Memory B cell (primary cell): ENCODE results near the gene METTL21C.

Experiments used
- ATAC-seq: fragments of 150-1000 bp; cut with Tn5 transposase; 2 replicates; pipeline ENCODE4 v1.10.0; 2021; ENCODE audit warnings: low read depth, mild to moderate bottlenecking, moderate library complexity
- DNase-seq, 2 donors: peaks; one replicate each; pipeline ENCODE4 v3.0.0; 2022; ENCODE audit warnings: low spot score in 2 of 2
- H3K27ac Mint-ChIP-seq: one replicate; pipeline ENCODE4 v1.8.0; 2022; ENCODE audit warnings: mild to moderate bottlenecking, moderate library complexity, mixed read lengths
- H3K27me3 Mint-ChIP-seq: one replicate; pipeline ENCODE4 v1.8.0; 2022; ENCODE audit warnings: mixed read lengths
- H3K36me3 Mint-ChIP-seq: one replicate; pipeline ENCODE4 v1.8.0; 2022; ENCODE audit warnings: mild to moderate bottlenecking, mixed read lengths
- H3K4me1 Mint-ChIP-seq: one replicate; pipeline ENCODE4 v1.8.0; 2022; ENCODE audit warnings: mixed read lengths
- H3K4me3 Mint-ChIP-seq: one replicate; pipeline ENCODE4 v1.8.0; 2022; ENCODE audit warnings: mild to moderate bottlenecking, moderate library complexity, mixed read lengths
- H3K9me3 Mint-ChIP-seq: one replicate; pipeline ENCODE4 v1.8.0; 2022; ENCODE audit warnings: mixed read lengths

The METTL21C gene

DNA sequence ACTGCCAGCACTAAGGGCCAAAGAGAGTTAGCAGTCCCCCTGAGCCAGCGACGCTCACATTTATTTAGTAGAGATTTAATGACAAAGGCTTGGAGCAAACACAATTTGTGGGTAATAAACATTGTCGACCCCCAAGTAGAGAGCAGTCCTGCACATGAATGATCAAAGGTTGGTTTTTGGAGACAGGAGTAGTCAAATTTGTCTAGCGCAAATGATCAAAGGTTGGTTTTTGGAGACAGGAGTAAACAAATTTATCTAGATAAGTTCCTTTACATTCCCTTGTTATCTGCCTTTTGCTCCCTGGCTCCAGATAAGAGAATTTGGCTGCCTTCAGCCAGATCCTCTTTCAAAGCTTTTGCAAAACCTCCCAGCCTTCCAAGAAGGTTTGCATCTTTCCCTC lies 26.9 kb downstream of the METTL21C start:
- Mint-ChIP-seq H3K9me3 (peaks cover 15% of the 10 kb centered on the region), H3K4me1 (no peaks in the 10 kb centered on the region), H3K36me3 (peaks cover 52% of the 10 kb centered on the region), H3K27ac (no peak overlapping the region), H3K4me3 (no peak overlapping the region), H3K27me3 (no peaks in the 10 kb centered on the region)
- ATAC-seq (no peak), DNase-seq (no peak)

DNA sequence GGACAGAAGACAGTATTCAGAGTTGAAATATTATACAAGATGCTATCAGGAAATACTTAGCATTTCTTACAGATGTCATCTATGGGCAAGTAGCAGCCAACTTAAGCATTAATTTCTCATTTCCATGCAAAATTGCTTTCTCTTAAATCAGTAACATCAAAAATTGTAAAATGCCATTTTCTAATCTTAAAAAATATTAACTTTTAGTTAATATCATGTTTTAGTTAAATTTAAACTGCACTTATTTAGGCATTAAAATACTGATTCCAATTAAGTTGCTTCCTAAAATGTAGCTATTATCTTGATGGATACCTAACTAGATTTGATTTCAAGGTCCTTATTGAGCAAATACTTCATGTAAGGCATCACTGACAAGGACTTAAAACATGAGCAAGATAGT lies 27.8 kb downstream of the METTL21C start:
- Mint-ChIP-seq H3K36me3 (peaks cover 52% of the 10 kb centered on the region), H3K27me3 (no peaks in the 10 kb centered on the region), H3K9me3 (peaks cover 15% of the 10 kb centered on the region), H3K4me1 (no peaks in the 10 kb centered on the region), H3K27ac (no peak overlapping the region), H3K4me3 (no peak overlapping the region)
- no peak for ATAC-seq
- no peak for DNase-seq

DNA sequence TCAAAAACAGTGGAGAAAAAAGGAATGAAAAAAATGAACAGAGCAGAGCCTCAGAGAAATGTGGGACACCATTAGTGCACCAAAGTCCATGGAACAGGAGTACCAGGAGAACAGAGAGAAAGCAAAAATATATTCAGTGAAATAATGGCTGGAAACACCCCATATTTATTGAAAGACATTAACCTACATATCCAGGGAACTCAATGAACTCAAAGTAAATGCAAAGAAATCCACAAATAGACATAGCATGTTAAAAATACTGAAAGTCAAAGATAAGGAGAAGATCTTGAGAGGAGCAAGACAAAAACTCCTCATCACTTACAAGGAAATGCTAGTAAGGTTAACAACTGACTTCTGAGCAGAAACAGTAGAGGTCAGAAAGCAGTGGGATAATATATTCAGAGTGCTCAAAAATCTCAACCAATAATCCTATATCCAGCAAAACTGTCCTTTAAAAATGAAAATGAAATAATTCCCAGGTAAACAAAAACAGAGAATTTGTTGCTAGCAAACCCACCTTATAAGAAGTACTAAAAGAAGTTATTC lies 35.6 kb downstream of the METTL21C start:
- H3K9me3 Mint-ChIP-seq: no peaks in the 10 kb centered on the region
- H3K36me3 Mint-ChIP-seq: peaks cover 30% of the 10 kb centered on the region
- DNase-seq: no peak
- H3K4me3 Mint-ChIP-seq: no peak overlapping the region
- ATAC-seq: no peak
- no peaks in the 10 kb centered on the region for H3K4me1 Mint-ChIP-seq
- no peaks in the 10 kb centered on the region for H3K27me3 Mint-ChIP-seq
- no peak overlapping the region for H3K27ac Mint-ChIP-seq

DNA sequence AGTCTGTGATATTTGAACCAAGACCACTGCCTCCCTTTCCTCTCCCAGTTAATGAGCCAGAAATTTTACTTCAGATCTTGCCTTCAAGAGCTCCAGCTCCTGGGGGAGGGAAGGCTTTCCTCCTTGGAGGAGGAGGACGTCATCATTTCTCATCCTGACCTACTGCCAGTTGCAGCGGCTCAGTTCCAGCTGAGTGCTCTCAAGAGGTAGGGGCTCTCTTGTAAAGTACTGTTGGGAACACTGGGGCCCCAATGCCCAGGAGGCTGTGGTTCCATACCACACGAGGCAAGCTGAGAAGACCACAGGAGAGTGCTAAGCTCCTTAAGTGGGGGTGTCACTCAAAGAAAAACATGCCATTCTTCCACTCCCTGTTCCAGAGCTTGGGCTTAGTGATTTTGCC lies 36.2 kb downstream of the METTL21C start:
- Mint-ChIP-seq H3K9me3 (no peaks in the 10 kb centered on the region), H3K27me3 (no peaks in the 10 kb centered on the region), H3K36me3 (peaks cover 25% of the 10 kb centered on the region), H3K4me1 (no peaks in the 10 kb centered on the region), H3K27ac (no peak overlapping the region), H3K4me3 (no peak overlapping the region)
- no peak for DNase-seq
- no peak for ATAC-seq

DNA sequence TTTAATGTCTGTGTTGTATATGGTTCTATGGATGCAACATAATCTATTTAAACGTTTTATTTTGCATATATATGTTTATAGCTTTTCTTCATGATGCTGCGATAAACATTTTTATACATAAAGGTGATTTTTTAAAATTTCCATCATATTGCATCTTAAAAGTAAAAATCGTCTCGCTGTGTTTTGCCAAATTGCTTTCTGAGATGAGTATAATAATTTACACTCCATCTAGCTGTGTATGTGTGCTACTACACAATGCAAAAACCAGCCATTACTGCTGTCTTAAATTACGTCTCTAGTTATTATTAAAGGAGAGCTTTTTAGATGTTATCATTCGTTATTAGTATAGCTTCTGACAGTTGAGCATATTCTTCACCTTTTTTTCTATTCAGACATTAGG lies 37.2 kb downstream of the METTL21C start:
- no peaks in the 10 kb centered on the region for H3K9me3 Mint-ChIP-seq
- no peak overlapping the region for H3K4me3 Mint-ChIP-seq
- no peak overlapping the region for H3K27ac Mint-ChIP-seq

DNA sequence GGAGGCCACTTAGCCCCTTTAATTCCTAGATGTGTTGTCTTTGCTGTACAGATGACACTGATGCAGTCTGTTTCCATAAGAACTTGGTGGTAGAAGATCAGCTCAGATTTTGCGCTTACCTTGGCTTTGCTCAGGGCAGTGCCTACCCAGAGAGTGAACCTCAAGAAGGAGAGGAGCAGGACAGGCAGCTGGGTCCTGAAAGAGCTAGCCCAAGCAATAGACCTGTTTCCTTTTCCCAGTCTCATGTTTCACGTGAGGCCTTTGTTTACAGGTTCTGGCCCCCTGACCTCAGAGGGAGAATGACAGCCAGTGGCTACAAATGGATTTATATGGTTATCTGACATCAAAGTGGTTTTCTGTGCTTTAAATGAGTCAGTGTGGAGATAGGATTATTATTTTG lies 40.1 kb downstream of the METTL21C start:
- no peaks in the 10 kb centered on the region for H3K27me3 Mint-ChIP-seq
- H3K36me3 Mint-ChIP-seq: peaks cover 19% of the 10 kb centered on the region
- no peak overlapping the region for H3K27ac Mint-ChIP-seq
- H3K9me3 Mint-ChIP-seq: no peaks in the 10 kb centered on the region
- ATAC-seq (no peak), DNase-seq (no peak)
- no peaks in the 10 kb centered on the region for H3K4me1 Mint-ChIP-seq
- H3K4me3 Mint-ChIP-seq: no peak overlapping the region

More for the DNA sequence above, 37.2 kb downstream of the METTL21C start:
- Mint-ChIP-seq H3K4me1 (no peaks in the 10 kb centered on the region), H3K27me3 (no peaks in the 10 kb centered on the region), H3K36me3 (peaks cover 27% of the 10 kb centered on the region)
- no peak for DNase-seq
- ATAC-seq: no peak

DNA sequence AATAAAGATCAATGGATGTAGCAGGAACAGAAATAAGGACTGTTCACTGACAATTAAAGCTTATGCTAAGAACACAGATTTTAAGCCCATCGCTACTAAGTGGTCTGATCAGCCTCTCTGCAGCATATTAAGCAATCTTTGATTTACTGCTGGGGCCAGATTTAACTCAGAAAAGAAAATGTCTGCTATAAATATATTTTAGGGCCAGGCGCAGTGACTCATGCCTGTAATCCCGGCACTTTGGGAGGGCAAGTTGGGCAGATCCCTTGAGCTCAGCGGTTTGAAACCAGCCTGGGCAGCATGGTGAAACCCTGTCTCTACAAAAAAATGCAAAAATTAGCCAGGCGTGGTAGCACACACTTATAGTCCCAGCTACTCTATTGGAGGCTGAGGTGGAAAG lies 43.0 kb downstream of the METTL21C start:
- Mint-ChIP-seq H3K4me1 (no peaks in the 10 kb centered on the region), H3K36me3 (peaks cover 15% of the 10 kb centered on the region), H3K9me3 (no peaks in the 10 kb centered on the region), H3K4me3 (no peak overlapping the region), H3K27ac (no peak overlapping the region), H3K27me3 (no peaks in the 10 kb centered on the region)
- DNase-seq (no peak), ATAC-seq (no peak)

DNA sequence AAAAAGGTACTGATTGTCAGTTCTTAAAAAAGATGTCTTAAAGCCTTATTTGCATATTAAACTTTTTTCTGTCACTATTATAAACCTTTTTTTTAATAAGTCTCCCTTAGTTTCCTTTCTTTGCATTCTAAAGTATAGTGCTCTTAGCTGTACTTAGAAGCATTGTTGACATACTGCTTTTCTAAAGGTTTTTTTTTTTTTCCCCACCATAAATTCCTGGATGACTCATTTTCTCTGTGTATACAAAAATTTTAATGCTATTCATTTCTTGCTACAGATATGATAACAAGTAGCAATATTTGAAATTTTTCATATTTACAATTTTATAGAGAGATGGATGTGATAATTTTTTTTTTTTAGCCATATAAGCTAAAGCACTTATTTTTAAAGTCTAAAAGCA lies 43.5 kb downstream of the METTL21C start:
- ATAC-seq: no peak
- Mint-ChIP-seq H3K36me3 (peaks cover 17% of the 10 kb centered on the region), H3K27ac (no peak overlapping the region), H3K27me3 (no peaks in the 10 kb centered on the region), H3K4me1 (peaks cover 2% of the 10 kb centered on the region), H3K4me3 (no peak overlapping the region), H3K9me3 (no peaks in the 10 kb centered on the region)
- DNase-seq: no peak

DNA sequence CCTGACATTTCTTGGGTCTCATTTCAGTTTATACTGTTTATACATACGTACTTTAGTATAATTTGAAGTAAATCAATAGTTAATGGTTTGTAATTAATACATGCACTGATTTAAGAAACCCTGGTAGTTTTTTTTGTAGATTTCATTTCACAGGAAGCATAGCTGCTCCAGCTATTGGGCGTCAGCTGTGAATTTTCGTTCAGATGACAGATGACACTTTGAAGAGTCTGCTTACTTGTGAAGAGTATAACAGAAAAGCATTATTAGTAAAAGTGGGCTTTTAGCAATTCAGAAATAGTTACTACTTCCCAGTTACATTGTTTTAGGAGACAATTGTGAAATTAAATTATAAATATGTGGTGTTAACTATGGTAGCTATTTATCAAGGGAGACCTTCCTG lies 44.4 kb downstream of the METTL21C start:
- Mint-ChIP-seq H3K4me3 (no peak overlapping the region), H3K4me1 (peaks cover 2% of the 10 kb centered on the region), H3K9me3 (no peaks in the 10 kb centered on the region), H3K27ac (no peak overlapping the region), H3K27me3 (no peaks in the 10 kb centered on the region), H3K36me3 (peaks cover 17% of the 10 kb centered on the region)
- no peak for DNase-seq
- ATAC-seq: no peak

DNA sequence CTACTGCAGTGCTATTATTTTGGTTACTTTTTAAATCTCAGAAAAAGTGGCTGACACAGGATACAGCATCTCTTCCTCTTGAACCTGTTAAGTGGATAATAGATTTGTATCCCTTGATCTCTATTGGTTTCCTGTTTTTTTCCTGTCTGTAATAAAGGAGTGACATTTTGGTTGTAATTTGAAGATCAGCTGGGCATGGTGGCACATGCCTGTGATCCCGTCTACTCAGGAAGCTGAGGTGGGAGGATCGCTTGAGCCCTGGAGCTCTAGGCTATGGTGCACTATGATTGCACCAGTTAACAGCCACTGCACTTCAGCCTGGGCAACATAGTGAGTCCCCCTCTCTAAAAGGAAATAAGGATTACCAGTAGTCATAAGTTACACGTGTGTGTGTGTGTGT lies 46.8 kb downstream of the METTL21C start:
- Mint-ChIP-seq H3K4me3 (no peak overlapping the region), H3K27ac (no peak overlapping the region), H3K4me1 (peaks cover 2% of the 10 kb centered on the region), H3K9me3 (no peaks in the 10 kb centered on the region), H3K36me3 (peaks cover 21% of the 10 kb centered on the region), H3K27me3 (no peaks in the 10 kb centered on the region)
- no peak for DNase-seq
- ATAC-seq: no peak

DNA sequence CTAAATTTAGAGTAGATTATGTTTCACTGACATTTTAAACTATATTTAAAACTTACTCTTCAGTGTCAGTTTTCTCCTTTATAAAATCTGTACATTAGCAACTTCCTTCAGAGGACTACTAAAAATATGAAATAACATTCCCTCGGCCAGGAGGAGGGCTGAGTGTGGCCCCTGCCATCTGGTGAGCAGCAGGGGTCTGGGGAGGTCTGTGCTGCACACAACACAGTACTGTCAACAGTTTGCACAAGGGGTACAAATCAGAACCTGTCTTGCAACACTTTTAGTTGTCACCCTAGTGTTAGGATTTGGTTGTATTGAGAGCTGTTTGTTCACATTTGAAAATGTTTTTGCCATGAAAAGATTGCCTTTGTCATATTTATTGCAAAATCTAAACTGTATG lies 49.1 kb downstream of the METTL21C start:
- peaks cover 2% of the 10 kb centered on the region for H3K4me1 Mint-ChIP-seq
- no peak overlapping the region for H3K4me3 Mint-ChIP-seq
- H3K36me3 Mint-ChIP-seq: peaks cover 23% of the 10 kb centered on the region
- ATAC-seq: no peak
- no peaks in the 10 kb centered on the region for H3K27me3 Mint-ChIP-seq
- no peak for DNase-seq
- no peak overlapping the region for H3K27ac Mint-ChIP-seq
- no peaks in the 10 kb centered on the region for H3K9me3 Mint-ChIP-seq

DNA sequence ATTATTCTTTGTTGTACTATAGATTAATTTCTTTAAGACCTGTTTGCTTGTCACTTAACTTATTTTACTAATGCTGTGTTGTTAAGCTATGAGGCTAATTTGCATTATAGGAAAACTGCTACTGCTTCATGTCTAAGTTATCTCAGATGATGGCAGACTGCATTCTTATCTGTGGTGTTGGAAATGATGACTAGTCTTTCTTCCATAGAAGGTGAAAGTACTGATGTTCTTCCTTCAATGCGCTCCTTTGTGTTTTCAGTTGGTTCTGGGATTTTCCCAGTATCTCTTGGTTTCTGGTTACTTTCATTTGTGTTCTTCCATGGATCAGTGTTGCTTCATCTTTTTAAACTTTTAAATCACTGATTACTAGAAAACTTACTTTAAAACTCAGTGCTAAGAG lies 51.2 kb downstream of the METTL21C start:
- Mint-ChIP-seq H3K4me1 (peaks cover 2% of the 10 kb centered on the region), H3K4me3 (no peak overlapping the region), H3K27ac (peak overlapping the region; percentile 17), H3K9me3 (no peaks in the 10 kb centered on the region), H3K36me3 (peaks cover 21% of the 10 kb centered on the region), H3K27me3 (no peaks in the 10 kb centered on the region)
- no peak for DNase-seq
- ATAC-seq: no peak

DNA sequence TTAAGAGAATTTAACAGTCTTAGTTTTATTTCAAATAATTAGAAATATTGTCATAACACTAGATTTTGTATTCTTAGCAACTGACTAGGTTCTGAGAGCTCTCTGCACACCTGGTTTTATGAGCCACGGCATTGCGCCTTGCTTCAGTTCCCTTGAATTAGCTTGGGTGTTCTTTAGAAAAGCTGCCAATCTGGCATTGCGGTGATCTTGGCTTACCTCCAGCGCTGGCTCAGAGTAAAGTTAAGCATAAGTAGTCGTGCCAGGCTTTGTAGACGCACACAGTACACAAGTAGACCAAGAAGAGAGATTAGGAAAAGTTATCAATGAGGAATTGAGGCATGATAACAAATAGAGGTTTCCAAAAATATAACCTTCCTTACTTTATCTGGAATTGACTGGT lies 52.4 kb downstream of the METTL21C start:
- H3K4me3 Mint-ChIP-seq: no peak overlapping the region
- no peak for DNase-seq
- no peak overlapping the region for H3K27ac Mint-ChIP-seq
- H3K27me3 Mint-ChIP-seq: no peaks in the 10 kb centered on the region
- peaks cover 24% of the 10 kb centered on the region for H3K36me3 Mint-ChIP-seq
- H3K4me1 Mint-ChIP-seq: peaks cover 2% of the 10 kb centered on the region
- no peaks in the 10 kb centered on the region for H3K9me3 Mint-ChIP-seq
- no peak for ATAC-seq

DNA sequence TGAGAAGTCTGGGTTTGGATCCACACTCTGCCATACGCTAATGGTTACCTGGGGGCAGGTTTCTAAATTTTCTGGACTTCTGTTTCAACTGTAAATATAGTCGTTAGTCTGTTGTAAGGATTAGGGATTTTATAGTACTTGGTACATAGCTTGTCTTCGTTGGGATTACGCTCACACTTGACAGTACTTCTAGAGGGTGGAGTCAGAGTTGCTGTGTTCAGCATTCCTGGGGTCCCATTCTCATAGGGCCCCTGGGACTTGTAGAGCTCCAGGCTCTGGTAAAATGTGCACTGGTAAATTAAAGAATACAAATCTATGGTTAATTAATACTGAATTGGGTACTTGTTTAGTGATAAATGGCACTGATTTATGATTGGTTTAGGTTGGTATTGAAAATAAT lies 52.8 kb downstream of the METTL21C start:
- Mint-ChIP-seq H3K9me3 (no peaks in the 10 kb centered on the region), H3K27me3 (no peaks in the 10 kb centered on the region), H3K4me1 (peaks cover 2% of the 10 kb centered on the region), H3K4me3 (no peak overlapping the region), H3K36me3 (peaks cover 26% of the 10 kb centered on the region), H3K27ac (no peak overlapping the region)
- no peak for ATAC-seq
- no peak for DNase-seq

DNA sequence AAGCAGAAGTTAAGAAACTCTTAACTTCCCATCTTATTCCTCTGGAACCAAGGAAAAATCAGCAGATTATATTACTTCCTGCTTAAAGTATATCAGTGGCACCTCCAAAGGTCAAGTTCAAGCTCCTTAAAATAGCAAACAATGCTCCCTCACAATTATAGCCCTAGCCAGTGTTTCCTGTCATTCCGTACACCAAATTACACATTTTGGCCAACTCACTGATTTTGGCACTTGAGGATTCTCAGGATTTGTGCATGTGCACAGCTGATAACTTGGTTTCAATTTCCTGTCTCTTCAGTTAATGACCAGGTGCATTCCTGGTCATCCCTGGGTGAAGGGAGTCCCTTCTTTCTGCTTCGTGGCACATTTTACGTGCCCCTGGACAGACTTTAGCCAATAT lies 56.1 kb downstream of the METTL21C start:
- Mint-ChIP-seq H3K9me3 (no peaks in the 10 kb centered on the region), H3K36me3 (peaks cover 35% of the 10 kb centered on the region), H3K27me3 (no peaks in the 10 kb centered on the region), H3K4me1 (no peaks in the 10 kb centered on the region), H3K27ac (no peak overlapping the region), H3K4me3 (no peak overlapping the region)
- no peak for ATAC-seq
- DNase-seq: no peak
